Fibroblast of upper back skin (primary cell): Measurements from ENCODE around the gene CAPN8.

Experiments
- DNase-seq: peaks from one replicate; pipeline ENCODE4 v3.0.0-alpha.2; 2013

Gene CAPN8

GRCh38 chr1:223700942-223701637 lies 35.6 kb upstream of the CAPN8 start:
- DNase-seq: peak; percentile 99

GRCh38 chr1:223700388-223700918 lies 35.0 kb upstream of the CAPN8 start:
- DNase-seq: peak; percentile 67

GRCh38 chr1:223695941-223696340 lies 30.4 kb upstream of the CAPN8 start:
- DNase-seq: no peak

GRCh38 chr1:223695014-223695548 lies 29.6 kb upstream of the CAPN8 start:
- no peak for DNase-seq

- DNase-seq: no peak
Observed at GRCh38 chr1:223691121-223691520, 25.6 kb upstream of the CAPN8 start.

GRCh38 chr1:223684488-223684792 lies 18.9 kb upstream of the CAPN8 start:
- DNase-seq: no peak

GRCh38 chr1:223683586-223684487 lies 18.3 kb upstream of the CAPN8 start:
- DNase-seq: peak; percentile 53

GRCh38 chr1:223682502-223682901 lies 17.0 kb upstream of the CAPN8 start:
- no peak for DNase-seq

GRCh38 chr1:223680188-223680587 lies 14.7 kb upstream of the CAPN8 start:
- DNase-seq: no peak

- DNase-seq: no peak
Observed at GRCh38 chr1:223678841-223679240, 13.3 kb upstream of the CAPN8 start.

- DNase-seq: no peak
Observed at GRCh38 chr1:223674119-223674890, 8.8 kb upstream of the CAPN8 start.

GRCh38 chr1:223670458-223671159 lies 5.1 kb upstream of the CAPN8 start:
- DNase-seq: peak; percentile 42

GRCh38 chr1:223669003-223669795 lies 3.7 kb upstream of the CAPN8 start:
- DNase-seq: no peak

- no peak for DNase-seq
Observed at GRCh38 chr1:223667484-223668182, 2.1 kb upstream of the CAPN8 start.

GRCh38 chr1:223664106-223664505 lies 1.4 kb downstream of the CAPN8 start:
- no peak for DNase-seq

GRCh38 chr1:223662943-223663342 lies 2.6 kb downstream of the CAPN8 start:
- DNase-seq: no peak

- no peak for DNase-seq
Observed at GRCh38 chr1:223659711-223660110, 5.8 kb downstream of the CAPN8 start.

- DNase-seq: no peak
Observed at GRCh38 chr1:223657978-223658377, 7.5 kb downstream of the CAPN8 start.

GRCh38 chr1:223654083-223654482 lies 11.4 kb downstream of the CAPN8 start:
- DNase-seq: no peak

- DNase-seq: no peak
Observed at GRCh38 chr1:223653431-223653830, 12.1 kb downstream of the CAPN8 start.

- no peak for DNase-seq
Observed at GRCh38 chr1:223653015-223653414, 12.5 kb downstream of the CAPN8 start.
